ENCODE measurements around the gene RNF217.

Gene RNF217

GRCh38 chr6:125083684-125083990 lies 121.4 kb downstream of the RNF217 start:
- no peak for DNase-seq
- Histone ChIP-seq H3K4me3 (ENCODE audit: low read depth, low read length) (no peak overlapping the region), H3K9me3 (ENCODE audit: severe bottlenecking) (no peaks in the 10 kb centered on the region), H3K27ac (no peak overlapping the region), H3K36me3 (peaks cover 40% of the 10 kb centered on the region), H3K27me3 (ENCODE audit: insufficient read depth, low read depth, severe bottlenecking) (no peaks in the 10 kb centered on the region)
- TF ChIP-seq CTCF (IDR thresholded peaks at IDR 0.05; ENCODE audit: low read depth, low read length): no peak

GRCh38 chr6:125086716-125087115 lies 124.5 kb downstream of the RNF217 start:
- Histone ChIP-seq H3K27me3 (ENCODE audit: insufficient read depth, low read depth, severe bottlenecking) (no peaks in the 10 kb centered on the region), H3K9me3 (ENCODE audit: severe bottlenecking) (no peaks in the 10 kb centered on the region), H3K36me3 (peaks cover 22% of the 10 kb centered on the region), H3K27ac (no peak overlapping the region), H3K4me3 (ENCODE audit: low read depth, low read length) (no peak overlapping the region)
- no peak for TF ChIP-seq CTCF (IDR thresholded peaks at IDR 0.05; ENCODE audit: low read depth, low read length)
- no peak for DNase-seq

- TF ChIP-seq CTCF (IDR thresholded peaks at IDR 0.05; ENCODE audit: low read depth, low read length): no peak
- Histone ChIP-seq H3K27me3 (ENCODE audit: insufficient read depth, low read depth, severe bottlenecking) (no peaks in the 10 kb centered on the region), H3K36me3 (peaks cover 5% of the 10 kb centered on the region; the same call in 1 of the 2 replicates), H3K4me3 (ENCODE audit: low read depth, low read length) (no peak overlapping the region), H3K9me3 (ENCODE audit: severe bottlenecking) (no peaks in the 10 kb centered on the region), H3K27ac (no peak overlapping the region)
- no peak for DNase-seq
Measured at GRCh38 chr6:125088963-125089362, 126.7 kb downstream of the RNF217 start.

- no peak for DNase-seq
- H3K9me3 ChIP-seq (ENCODE audit: severe bottlenecking): no peaks in the 10 kb centered on the region
- H3K4me3 ChIP-seq (ENCODE audit: low read depth, low read length): no peak overlapping the region
- H3K27ac ChIP-seq: no peak overlapping the region
- TF ChIP-seq CTCF (IDR thresholded peaks at IDR 0.05; ENCODE audit: low read depth, low read length): no peak
- H3K27me3 ChIP-seq (ENCODE audit: insufficient read depth, low read depth, severe bottlenecking): no peaks in the 10 kb centered on the region
- H3K36me3 ChIP-seq: no peaks in the 10 kb centered on the region
Measured at GRCh38 chr6:125094563-125094962, 132.3 kb downstream of the RNF217 start.

GRCh38 chr6:125095580-125096301 lies 133.5 kb downstream of the RNF217 start:
- no peak for DNase-seq
- no peak for TF ChIP-seq CTCF (IDR thresholded peaks at IDR 0.05; ENCODE audit: low read depth, low read length)
- Histone ChIP-seq H3K27ac (no peak overlapping the region), H3K36me3 (no peaks in the 10 kb centered on the region), H3K9me3 (ENCODE audit: severe bottlenecking) (no peaks in the 10 kb centered on the region), H3K4me3 (ENCODE audit: low read depth, low read length) (no peak overlapping the region), H3K27me3 (ENCODE audit: insufficient read depth, low read depth, severe bottlenecking) (no peaks in the 10 kb centered on the region)

- H3K9me3 ChIP-seq (ENCODE audit: severe bottlenecking): no peaks in the 10 kb centered on the region
- H3K36me3 ChIP-seq: no peaks in the 10 kb centered on the region
- no peak overlapping the region for H3K27ac ChIP-seq
- no peak overlapping the region for H3K4me3 ChIP-seq (ENCODE audit: low read depth, low read length)
- TF ChIP-seq CTCF (IDR thresholded peaks at IDR 0.05; ENCODE audit: low read depth, low read length): no peak
- no peaks in the 10 kb centered on the region for H3K27me3 ChIP-seq (ENCODE audit: insufficient read depth, low read depth, severe bottlenecking)
- no peak for DNase-seq
Measured at GRCh38 chr6:125097186-125097585, 134.9 kb downstream of the RNF217 start.
